SIG-M5 (cell line): ENCODE measurements around the gene ITGA11.
"Not testable (repeated sequence)": the region's sequence is repeated elsewhere in the genome, so short reads cannot be mapped to it uniquely, and the experiment has no call there.

Source experiments
- DNase-seq: peaks from one replicate; lab custom pipeline; 2025; lab: John Stamatoyannopoulos, UW

Gene ITGA11

GRCh38 chr15:68425428-68426060, 6.4 kb downstream of the ITGA11 start:
- DNase-seq: no peak

- no peak for DNase-seq
Observed at GRCh38 chr15:68424754-68425390, 7.1 kb downstream of the ITGA11 start.

- no peak for DNase-seq
Observed at GRCh38 chr15:68423359-68424296, 8.3 kb downstream of the ITGA11 start.

GRCh38 chr15:68422403-68423145, 9.4 kb downstream of the ITGA11 start:
- DNase-seq: not testable (repeated sequence)

- no peak for DNase-seq
Observed at GRCh38 chr15:68421798-68422402, 10.1 kb downstream of the ITGA11 start.

GRCh38 chr15:68421115-68421551, 10.8 kb downstream of the ITGA11 start:
- no peak for DNase-seq

GRCh38 chr15:68420186-68420684, 11.7 kb downstream of the ITGA11 start:
- no peak for DNase-seq

- DNase-seq: no peak
Observed at GRCh38 chr15:68419301-68420175, 12.4 kb downstream of the ITGA11 start.

GRCh38 chr15:68418611-68419161, 13.3 kb downstream of the ITGA11 start:
- DNase-seq: no peak

- DNase-seq: no peak
Observed at GRCh38 chr15:68417897-68418296, 14.1 kb downstream of the ITGA11 start.

GRCh38 chr15:68417051-68417450, 14.9 kb downstream of the ITGA11 start:
- no peak for DNase-seq

- no peak for DNase-seq
Observed at GRCh38 chr15:68416158-68416535, 15.8 kb downstream of the ITGA11 start.

- DNase-seq: no peak
Observed at GRCh38 chr15:68415501-68416157, 16.3 kb downstream of the ITGA11 start.

GRCh38 chr15:68415061-68415460, 16.9 kb downstream of the ITGA11 start:
- no peak for DNase-seq

GRCh38 chr15:68414591-68414990, 17.4 kb downstream of the ITGA11 start:
- no peak for DNase-seq

GRCh38 chr15:68414206-68414555, 17.8 kb downstream of the ITGA11 start:
- DNase-seq: no peak

- DNase-seq: no peak
Observed at GRCh38 chr15:68413363-68414205, 18.4 kb downstream of the ITGA11 start.

GRCh38 chr15:68412218-68412617, 19.7 kb downstream of the ITGA11 start:
- DNase-seq: no peak

GRCh38 chr15:68411735-68412134, 20.2 kb downstream of the ITGA11 start:
- DNase-seq: no peak
